ES-I3 (cell line): Measurements from ENCODE around the gene TBCD.
"Not testable (repeated sequence)": the region's sequence is repeated elsewhere in the genome, so short reads cannot be mapped to it uniquely, and the experiment has no call there.

Experiments
- H3K36me3 ChIP-seq: 2 replicates; pipeline ENCODE4 v1.6.1; 2013; ENCODE audit warnings: mild to moderate bottlenecking, low read length, control low read depth, moderate library complexity; ENCODE audit not compliant: insufficient read depth
- H3K4me1 ChIP-seq: 2 replicates; pipeline ENCODE4 v1.6.1; 2013; ENCODE audit warnings: mild to moderate bottlenecking, control low read depth, low read length; ENCODE audit not compliant: insufficient read depth
- H3K9ac ChIP-seq: 2 replicates; pipeline ENCODE4 v1.6.1; 2013; ENCODE audit warnings: low read depth, mild to moderate bottlenecking, low read length, moderate library complexity
- H3K9me3 ChIP-seq: 2 replicates; pipeline ENCODE4 v1.6.1; 2013; ENCODE audit warnings: mild to moderate bottlenecking, low read length, moderate library complexity; ENCODE audit not compliant: control insufficient read depth, insufficient read depth

TBCD gene

GRCh38 chr17:82973456-82974135 lies 221.7 kb downstream of the TBCD start:
- Histone ChIP-seq H3K9me3 (no peaks in the 10 kb centered on the region), H3K36me3 (no peaks in the 10 kb centered on the region; the same call in 1 of the 2 replicates), H3K9ac (no peak overlapping the region), H3K4me1 (no peaks in the 10 kb centered on the region)

- H3K36me3 ChIP-seq: no peaks in the 10 kb centered on the region; the same call in 1 of the 2 replicates
- H3K9me3 ChIP-seq: no peaks in the 10 kb centered on the region
- H3K4me1 ChIP-seq: no peaks in the 10 kb centered on the region
- no peak overlapping the region for H3K9ac ChIP-seq
Measured at GRCh38 chr17:82974136-82974952, 222.5 kb downstream of the TBCD start.

GRCh38 chr17:82976982-82977488 lies 225.2 kb downstream of the TBCD start:
- H3K36me3 ChIP-seq: no peaks in the 10 kb centered on the region; the same call in 1 of the 2 replicates
- H3K9ac ChIP-seq: no peak overlapping the region
- no peaks in the 10 kb centered on the region; the same call in 1 of the 2 replicates for H3K9me3 ChIP-seq
- H3K4me1 ChIP-seq: no peaks in the 10 kb centered on the region

- Histone ChIP-seq H3K9ac (no peak overlapping the region), H3K36me3 (no peaks in the 10 kb centered on the region; the same call in 1 of the 2 replicates), H3K9me3 (no peaks in the 10 kb centered on the region; the same call in 1 of the 2 replicates), H3K4me1 (no peaks in the 10 kb centered on the region)
Measured at GRCh38 chr17:82977606-82978005, 225.7 kb downstream of the TBCD start.

GRCh38 chr17:82978765-82979349 lies 227.0 kb downstream of the TBCD start:
- H3K9ac ChIP-seq: no peak overlapping the region
- no peaks in the 10 kb centered on the region; the same call in 1 of the 2 replicates for H3K36me3 ChIP-seq
- no peaks in the 10 kb centered on the region for H3K4me1 ChIP-seq
- H3K9me3 ChIP-seq: no peaks in the 10 kb centered on the region; the same call in 1 of the 2 replicates

GRCh38 chr17:82979718-82980117 lies 227.9 kb downstream of the TBCD start:
- H3K9ac ChIP-seq: no peak overlapping the region
- H3K9me3 ChIP-seq: no peaks in the 10 kb centered on the region; the same call in 1 of the 2 replicates

GRCh38 chr17:82980632-82981031 lies 228.8 kb downstream of the TBCD start:
- no peaks in the 10 kb centered on the region for H3K4me1 ChIP-seq
- H3K9ac ChIP-seq: no peak overlapping the region
- no peaks in the 10 kb centered on the region; the same call in 1 of the 2 replicates for H3K36me3 ChIP-seq
- H3K9me3 ChIP-seq: no peaks in the 10 kb centered on the region; the same call in 1 of the 2 replicates

More at GRCh38 chr17:82979718-82980117, 227.9 kb downstream of the TBCD start:
- H3K4me1 ChIP-seq: no peaks in the 10 kb centered on the region
- H3K36me3 ChIP-seq: no peaks in the 10 kb centered on the region; the same call in 1 of the 2 replicates

- Histone ChIP-seq H3K9me3 (no peaks in the 10 kb centered on the region; the same call in 1 of the 2 replicates), H3K36me3 (no peaks in the 10 kb centered on the region; the same call in 1 of the 2 replicates), H3K9ac (no peak overlapping the region), H3K4me1 (no peaks in the 10 kb centered on the region)
Measured at GRCh38 chr17:82981141-82981730, 229.4 kb downstream of the TBCD start.

- Histone ChIP-seq H3K9ac (no peak overlapping the region), H3K36me3 (no peaks in the 10 kb centered on the region), H3K4me1 (no peaks in the 10 kb centered on the region), H3K9me3 (no peaks in the 10 kb centered on the region; the same call in 1 of the 2 replicates)
Measured at GRCh38 chr17:82983510-82984248, 231.8 kb downstream of the TBCD start.

GRCh38 chr17:82984249-82984617 lies 232.4 kb downstream of the TBCD start:
- H3K36me3 ChIP-seq, H3K9ac ChIP-seq, H3K9me3 ChIP-seq, H3K4me1 ChIP-seq: not testable (repeated sequence)

GRCh38 chr17:82984751-82985427 lies 233.0 kb downstream of the TBCD start:
- H3K36me3 ChIP-seq: no peaks in the 10 kb centered on the region
- no peak overlapping the region for H3K9ac ChIP-seq
- no peaks in the 10 kb centered on the region; the same call in 1 of the 2 replicates for H3K9me3 ChIP-seq
- H3K4me1 ChIP-seq: no peaks in the 10 kb centered on the region

GRCh38 chr17:82985428-82985805 lies 233.6 kb downstream of the TBCD start:
- no peaks in the 10 kb centered on the region for H3K4me1 ChIP-seq
- no peaks in the 10 kb centered on the region for H3K36me3 ChIP-seq
- H3K9me3 ChIP-seq: no peaks in the 10 kb centered on the region; the same call in 1 of the 2 replicates
- H3K9ac ChIP-seq: no peak overlapping the region

- no peaks in the 10 kb centered on the region for H3K36me3 ChIP-seq
- no peaks in the 10 kb centered on the region; the same call in 1 of the 2 replicates for H3K9me3 ChIP-seq
- no peak overlapping the region for H3K9ac ChIP-seq
- H3K4me1 ChIP-seq: no peaks in the 10 kb centered on the region
Measured at GRCh38 chr17:82985973-82986372, 234.1 kb downstream of the TBCD start.
